HG02981 (cell line): ENCODE data around the gene PTN.

ENCODE experiments used
- ATAC-seq: cut with Tn5 transposase; IDR thresholded peaks from one replicate; pipeline ENCODE4 v1.9.1; 2021; ENCODE audit warnings: mild to moderate bottlenecking, moderate library complexity; ENCODE audit not compliant: unreplicated experiment

The PTN gene

DNA sequence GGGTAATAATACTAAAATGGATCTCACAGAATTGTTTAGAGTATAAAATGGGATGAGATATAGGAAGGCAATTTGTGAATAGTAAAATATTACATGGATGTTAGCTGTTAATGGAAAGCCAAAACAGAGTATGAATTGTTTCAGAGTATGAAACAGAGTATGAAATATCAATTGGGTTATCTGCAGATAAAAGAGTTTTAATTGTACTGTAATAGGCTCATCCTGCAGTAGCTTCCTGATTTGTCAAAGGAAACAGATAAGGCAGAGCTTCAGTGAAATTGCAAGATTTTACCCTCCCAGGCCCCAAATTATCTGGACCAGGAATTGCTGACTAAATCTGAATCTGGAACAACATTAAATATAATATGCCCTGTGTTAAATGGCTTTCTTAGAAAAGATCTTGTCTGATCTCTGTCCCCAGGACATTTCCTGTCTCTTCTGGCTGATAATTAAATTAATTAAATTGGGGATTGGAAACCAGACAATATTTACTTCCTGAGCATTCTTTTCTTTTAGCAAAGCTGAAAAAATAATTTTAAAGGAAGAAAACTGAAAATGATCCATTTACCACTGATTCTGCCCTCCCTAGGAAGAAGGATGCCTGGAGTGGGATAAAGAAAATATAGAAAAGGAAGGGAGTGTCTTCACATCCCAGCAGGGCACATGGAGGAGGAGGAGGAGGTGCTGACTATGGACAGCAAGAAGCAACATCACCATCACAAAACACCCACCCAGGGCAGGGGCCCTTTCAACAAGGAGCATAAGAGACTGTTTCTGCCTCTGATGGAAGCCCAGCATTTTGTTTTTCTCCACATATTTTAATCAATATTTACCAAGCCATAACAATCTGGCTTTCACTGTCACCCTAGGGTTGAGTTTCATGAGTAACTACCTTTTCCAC, 18.5 kb downstream of the PTN start:
- no peak for ATAC-seq

DNA sequence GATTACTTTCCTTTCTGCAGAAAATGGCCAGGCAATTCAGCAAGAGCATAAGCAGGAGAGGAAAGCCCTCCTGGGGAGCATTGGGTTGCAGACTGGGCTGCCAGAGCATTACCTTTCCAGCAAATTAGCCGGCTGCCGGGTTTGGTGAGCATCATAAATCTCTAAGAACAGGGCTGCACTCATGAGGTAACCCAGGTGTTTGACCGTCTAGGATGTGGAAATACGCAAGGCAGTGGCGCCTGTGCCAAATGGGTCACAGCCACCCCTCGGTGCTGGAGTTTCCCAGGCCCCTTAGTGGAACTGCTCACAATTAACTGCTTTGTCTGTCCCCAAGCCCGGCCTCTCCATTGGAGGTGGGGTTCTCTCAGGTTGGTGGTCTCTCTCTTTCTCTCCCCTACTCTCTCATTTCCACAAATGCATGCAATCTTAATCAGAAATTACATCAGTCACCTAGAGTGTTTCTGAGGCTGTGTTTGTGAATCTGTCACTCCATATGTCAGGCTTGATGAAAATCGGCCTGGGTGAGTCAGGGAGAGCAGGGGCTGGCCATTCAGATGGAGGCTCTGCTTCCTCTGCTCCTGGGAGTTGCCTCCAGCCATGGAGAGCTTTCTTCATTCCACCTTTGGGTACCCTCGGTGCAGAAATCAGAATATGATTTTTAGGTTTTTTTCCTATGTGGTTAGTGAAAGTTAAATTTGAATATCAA, 26.7 kb downstream of the PTN start:
- no peak for ATAC-seq

DNA sequence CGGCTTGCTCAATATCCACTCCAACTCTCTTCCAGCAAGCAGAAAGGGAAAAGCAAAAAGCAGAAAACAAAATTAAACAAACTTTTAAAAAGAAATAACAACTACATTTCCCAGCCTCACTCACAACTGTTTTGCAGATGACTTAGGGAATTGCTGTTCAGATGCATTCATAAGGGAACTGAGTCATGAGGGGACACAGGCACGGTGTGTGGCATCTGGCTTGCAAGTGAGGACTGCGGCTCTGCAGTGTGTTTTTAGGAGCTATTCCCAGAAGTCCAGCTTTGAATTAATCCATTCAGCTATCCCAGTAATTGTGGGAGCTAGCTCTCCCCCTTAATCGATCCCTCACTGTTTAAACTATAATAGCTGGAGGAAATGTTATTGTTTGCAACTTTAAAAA, 30.3 kb downstream of the PTN start:
- ATAC-seq: no peak

DNA sequence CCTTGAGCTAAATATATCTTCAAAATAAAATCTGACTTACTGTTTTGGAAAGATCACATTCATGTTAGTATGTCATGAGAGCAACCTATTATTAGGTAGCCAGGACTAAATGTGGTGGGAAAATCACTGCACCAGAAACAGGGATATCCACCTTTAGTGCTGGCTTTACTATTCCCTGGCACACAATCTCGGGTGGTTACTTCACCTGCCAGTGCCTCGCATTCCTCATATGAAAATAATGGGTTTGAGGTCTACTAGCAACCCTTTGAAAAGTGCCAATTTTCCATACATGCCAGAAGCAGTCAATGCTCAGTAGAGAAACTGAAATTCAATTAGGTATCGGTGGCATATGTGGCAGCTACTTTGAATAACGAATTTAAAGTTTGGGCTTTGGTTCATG, 36.8 kb downstream of the PTN start:
- no peak for ATAC-seq

DNA sequence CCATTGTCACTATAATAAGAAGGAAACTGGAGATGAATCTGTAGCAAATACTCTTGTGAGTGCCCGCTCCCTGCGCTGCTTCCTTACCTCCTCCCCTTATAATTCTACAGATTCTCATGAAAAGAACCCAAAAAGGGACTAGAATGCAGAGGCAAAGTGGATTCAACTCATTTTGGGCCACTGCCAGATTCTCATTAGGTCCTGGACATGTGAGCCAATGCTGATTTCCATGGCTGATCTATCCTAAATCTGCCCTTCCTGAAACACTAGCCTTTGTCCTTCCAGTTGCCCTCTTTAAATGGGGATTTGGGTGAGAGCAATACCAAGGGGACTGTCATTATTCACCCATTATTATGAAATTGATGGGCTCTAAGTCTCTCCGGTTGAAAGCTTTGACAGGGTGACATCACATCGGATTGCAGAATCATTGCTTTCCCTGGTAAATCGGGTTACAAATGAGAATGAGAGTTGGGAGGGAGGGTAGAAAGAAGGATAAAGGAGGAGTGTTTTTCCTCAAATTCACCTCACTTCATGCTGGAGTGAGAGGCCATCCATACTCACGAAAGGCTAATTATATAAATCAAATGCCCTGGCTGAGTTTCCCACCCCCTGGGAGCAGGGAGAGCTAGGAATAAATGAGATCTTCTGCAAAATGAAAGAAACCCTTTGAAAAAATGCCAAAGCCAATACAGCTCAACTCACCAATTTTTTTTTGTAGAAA, 37.5 kb downstream of the PTN start:
- no peak for ATAC-seq

DNA sequence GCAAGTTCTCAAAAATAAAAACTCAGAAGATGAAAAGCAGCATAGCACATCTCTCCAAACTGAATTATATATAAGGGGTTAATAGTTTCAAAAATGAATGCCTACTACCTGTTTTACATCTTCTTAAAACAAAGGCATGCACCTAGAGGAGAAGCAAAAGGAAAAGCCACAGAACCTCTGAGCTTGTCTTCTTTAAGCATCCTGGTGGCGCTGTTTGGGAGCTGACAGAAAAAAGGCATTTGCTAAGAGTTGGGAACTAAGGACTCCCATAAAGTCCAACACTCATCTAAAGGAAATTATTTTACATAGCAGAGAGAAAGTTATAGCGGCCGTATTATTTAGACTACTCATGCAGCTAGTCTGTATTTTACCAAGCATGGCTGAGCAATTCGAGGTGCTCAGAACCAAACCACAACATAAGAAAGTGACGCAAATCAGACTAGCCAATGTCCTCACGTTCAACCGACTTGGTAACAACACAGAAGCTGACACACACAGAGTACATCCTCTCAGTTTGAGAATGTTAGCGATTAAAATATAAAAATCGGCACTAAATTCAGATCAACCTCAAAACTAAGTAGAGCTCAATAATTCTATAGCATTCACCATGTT, 38.8 kb downstream of the PTN start:
- no peak for ATAC-seq

DNA sequence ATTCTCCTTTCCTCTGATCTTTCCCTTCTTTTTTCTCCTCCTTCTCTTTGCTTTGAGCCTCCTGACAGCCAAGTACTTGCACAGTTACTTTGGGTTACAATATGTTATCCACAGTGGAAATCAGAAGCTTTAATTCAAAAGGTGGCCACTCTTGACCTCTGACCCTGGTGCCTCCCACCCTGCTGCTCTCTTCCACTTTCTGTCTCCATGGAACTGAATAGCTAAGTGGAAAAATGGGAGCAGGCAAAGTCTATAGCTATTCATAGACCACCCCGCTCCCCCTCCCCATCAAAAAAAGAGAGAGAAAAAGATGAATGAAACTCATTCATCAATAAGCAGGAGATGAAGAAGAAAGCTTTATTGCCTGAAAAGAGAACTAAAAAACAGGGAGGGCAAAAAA, 39.4 kb downstream of the PTN start:
- no peak for ATAC-seq

DNA sequence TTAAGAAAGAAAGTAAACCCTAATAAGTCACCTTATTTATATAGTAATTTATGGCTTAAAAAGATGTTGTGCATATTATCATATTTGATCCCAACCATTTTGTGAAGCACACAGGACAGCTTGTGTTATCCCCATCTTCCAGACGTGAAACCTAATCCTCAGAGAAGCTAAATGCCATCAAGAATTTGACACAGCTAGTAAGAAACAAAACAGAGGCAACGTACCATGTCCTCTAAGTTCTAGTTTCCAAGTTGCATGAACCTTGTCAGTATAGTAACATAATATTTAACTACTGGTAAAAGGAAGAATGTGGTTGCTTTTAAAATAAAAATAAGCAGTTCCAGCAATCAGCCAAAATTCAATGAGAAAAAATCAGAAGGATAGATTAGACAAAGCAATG, 41.5 kb downstream of the PTN start:
- ATAC-seq: no peak

DNA sequence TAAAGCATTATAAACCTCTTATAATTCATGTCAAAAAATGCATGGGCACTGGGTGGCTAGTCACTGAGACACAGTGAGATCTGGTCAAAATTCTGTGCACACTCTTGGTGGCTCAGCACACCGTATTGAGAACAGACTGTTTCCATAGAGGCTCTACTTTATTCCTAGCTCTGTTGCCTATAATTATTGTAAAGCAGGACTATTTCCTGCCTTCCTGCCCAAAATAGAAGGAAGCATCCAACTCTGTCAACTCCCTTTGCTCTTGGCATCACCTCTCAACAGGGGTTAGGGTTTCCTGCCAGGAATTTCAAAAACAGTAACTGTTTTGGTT, 45.1 kb downstream of the PTN start:
- ATAC-seq: no peak

DNA sequence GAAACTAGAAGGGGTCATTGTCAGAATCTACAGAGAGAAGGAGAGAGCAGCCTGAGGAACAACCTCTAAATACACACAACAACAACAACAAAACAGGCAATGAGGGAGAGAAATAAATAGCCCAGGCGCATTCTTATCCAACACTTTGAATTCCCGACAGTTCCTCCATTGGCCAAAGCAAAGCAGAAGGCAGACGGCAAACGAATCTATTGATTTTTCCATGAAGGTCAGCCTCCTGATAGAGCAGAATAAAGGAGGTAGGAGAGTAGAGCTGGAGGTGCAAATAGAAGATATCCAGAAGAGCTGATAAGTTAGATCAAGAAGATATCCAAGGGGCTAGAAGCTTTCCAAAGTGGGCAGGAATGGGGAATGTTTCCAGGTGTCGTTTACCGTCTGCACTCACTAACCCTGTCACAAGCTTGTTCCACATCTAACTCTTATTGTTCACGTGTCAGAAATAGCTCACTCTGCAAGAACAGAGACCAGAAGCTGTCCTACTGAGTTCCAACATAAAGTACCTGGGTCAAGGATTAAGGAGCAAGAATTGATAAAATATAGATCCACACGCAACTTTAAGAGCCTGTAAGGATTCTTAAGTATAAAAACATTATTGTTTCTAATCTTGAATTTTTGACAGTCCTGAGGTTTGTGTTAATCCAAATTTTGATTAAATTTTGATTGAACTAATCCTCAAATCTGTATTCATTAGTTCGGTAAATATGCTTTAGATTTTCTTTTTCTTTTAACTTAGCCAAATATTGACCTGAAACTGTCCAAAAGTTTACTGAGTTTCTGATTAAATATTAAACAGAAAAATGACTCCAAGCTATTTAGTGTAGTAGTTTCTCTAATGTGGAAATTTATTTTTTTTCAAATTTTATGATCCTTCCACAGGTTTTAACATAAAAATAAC, 45.7 kb downstream of the PTN start:
- no peak for ATAC-seq

DNA sequence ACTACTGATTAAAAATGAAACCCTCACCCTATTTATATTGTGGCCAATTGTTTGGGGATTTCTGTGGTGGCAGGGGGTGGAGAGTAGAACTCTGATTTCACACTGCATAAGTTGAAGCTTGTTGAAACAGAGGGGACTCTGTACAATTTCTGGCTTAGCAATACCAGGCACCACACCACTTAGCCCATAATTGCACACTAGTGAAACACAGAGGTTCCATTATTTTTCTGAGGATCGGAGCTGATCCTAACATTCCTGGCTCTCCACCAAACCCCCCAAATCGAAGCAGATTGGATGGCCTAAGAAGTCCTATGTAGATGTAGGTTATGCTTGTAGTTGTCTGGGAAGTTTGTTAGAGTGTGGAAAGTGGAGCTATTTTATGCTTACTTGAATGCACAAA, 47.0 kb downstream of the PTN start:
- no peak for ATAC-seq

DNA sequence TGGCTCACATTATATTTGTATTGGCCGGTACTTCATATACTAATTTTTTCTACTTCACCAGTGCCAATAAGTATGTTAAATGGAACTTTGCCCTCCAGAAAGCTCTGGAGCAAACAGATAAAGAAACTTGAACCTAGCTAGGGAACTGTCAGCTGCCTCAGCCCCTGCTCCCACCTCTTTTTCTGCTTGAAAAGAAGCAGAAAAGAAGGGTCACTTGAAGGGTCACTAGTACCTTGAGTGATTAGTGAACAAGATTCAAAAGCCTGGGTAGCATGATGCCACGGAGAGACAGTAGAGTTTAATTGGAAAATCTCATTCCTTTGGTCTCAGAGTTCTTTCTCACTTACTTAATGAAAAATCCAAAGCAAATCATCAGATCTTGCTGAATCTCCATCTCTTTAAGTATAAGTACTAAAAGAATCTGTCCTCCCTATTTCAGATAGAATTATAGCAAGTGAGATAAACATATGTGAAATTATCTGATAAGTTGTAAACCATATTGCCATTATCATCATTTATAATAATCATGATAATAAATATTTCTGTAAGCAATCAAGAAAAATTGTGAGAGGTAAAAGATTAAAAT, 47.7 kb downstream of the PTN start:
- no peak for ATAC-seq

DNA sequence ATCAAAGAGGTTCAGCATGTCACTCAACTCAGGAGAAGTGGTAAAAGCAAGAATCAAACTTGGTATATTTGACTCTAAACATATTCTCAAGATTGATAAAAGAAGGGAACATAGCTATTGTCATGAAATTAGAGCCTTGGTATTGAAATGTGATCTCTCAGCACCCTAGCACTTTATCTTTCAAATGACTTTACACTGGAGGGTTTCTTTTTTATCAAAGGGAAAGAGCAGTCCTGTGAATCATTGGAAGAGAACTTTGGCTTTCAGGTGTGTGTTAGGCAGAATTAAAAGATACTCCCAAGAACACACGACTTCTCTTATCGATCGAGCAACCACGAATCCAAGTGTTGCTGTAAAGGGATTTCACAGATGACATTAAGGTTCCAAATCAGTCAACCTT, 54.4 kb downstream of the PTN start:
- no peak for ATAC-seq

DNA sequence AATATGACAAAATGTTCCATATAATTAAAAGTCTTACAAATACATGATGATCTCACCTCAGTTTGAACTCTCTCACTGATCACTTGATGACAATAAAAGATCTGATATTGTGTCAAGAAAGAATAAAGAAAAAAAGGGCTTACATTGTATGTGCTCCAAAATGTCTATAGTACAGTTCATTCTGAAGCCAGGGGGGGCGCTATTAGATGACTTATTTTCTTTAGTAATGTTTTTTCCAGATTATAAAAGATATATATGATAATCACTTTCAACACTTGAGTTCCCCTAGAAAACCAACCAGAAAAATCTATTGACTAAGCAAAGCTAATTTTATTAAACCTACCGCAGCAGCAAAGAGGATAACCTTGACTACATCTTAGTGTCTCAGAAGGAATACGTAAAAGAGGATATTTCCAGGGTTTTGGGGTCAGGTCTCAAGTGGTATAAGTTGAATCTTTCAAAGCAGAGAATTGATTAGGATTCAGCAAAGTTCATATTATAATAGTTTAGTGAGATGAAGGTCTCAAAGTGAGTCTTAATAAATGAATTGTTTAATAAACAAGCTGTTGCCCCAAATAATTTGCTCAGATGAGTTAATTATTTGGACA, 55.8 kb downstream of the PTN start:
- ATAC-seq: no peak

DNA sequence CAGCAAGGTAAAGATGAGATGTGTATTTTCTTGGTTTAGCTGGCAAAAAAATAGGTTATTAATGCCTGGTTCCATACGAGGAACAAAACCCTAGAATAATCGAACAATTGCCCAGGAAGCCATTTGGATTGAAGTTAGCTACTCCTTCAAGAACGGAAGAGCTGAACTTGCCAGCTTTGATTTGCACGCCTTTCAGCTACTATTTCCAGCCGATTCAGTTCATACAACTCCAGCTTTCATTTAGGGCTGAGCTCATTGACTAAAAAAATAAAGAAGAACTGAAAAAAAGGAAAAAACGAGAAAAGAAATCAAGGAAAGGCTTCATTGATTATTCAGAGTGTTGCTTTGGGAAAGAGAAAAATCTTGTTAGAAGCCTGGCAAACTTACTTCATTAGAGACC, 60.4 kb downstream of the PTN start:
- no peak for ATAC-seq

DNA sequence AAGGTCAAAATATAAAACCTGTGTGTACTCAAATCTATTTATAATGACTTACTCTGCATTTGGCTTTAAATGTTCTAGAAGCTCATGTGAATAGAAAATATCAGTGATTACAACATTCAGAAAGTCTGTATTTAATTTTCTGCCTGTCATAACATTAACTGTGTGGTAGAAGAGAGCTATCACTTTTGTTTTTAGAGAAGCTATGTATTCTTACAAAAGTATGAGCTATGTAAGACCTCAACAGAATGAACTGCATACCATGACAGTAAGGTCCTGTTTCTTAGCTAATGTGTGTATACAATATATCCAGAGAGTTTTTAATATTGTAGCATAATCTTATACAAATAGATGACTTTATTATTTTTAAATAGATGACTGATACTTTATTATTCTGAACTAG, 61.5 kb downstream of the PTN start:
- ATAC-seq: no peak

DNA sequence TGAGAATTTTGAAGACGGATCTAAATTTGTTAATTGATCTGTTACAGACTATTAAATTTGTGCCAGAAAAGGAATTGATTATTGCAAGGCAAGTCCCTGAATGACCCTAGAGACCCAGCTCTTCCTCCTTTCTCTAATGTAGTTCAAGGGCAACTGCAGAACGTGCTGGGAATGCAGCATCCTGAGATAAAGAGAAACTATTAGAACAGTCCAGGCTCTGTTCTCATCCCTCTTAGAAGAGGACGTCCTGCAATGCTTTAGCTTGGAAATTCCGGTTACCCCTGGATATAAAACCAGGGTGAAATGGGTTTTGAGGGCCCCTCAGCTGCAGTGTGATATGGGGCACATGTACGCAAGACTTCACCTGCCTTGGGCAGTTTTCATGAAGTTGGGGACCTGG, 67.3 kb downstream of the PTN start:
- no peak for ATAC-seq

DNA sequence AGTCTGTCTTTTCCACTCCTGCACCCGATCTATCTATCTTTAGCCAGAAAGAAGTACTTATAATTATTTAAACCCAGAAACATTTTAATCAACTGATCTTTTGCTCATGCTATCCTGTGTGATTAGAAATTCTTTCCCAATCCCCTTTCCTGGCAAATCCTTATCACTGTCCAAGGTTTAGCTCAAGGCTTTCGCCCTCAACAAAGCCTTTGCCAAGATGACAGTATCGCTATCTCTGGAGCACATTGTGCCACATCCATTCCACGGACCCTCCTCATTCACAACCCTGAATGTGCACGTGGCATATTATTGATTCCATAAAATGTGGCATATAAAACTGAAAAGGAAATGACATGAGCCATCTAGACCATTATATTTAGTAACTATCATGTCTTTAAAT, 71.3 kb downstream of the PTN start:
- ATAC-seq: no peak

DNA sequence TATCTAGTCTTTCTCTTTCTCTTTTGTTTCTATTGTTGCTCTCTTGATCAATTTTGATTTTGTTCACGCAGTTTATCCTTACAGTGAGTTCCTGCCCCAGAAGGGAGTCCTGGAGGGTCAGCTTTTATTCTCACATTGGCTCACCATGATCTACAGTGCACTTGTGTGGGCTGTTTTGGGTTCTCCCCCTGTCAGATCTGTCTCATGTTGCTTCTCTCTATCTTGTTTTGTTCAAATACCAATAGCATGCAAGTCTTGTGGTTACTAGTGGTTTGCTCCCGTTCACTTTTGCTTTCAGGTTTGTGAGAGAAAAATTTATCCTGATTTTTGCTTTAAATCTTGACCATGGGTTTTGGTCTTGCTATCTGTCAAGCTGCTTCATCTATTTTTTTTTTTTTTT, 74.3 kb downstream of the PTN start:
- ATAC-seq: no peak
